HepG2 (cell line): ENCODE measurements around the gene TMEM87B.

ENCODE experiments used
- ADNP ChIP-seq: sonication (generic); formaldehyde crosslinking; IDR thresholded peaks from 2 replicates; pipeline ENCODE4 v1.4.0; 2020; ENCODE audit warnings: missing genetic modification reagents
- CTCF ChIP-seq: sonication (generic); formaldehyde crosslinking; IDR thresholded peaks from 2 replicates; pipeline ENCODE4 v1.5.0; 2020; ENCODE audit warnings: mild to moderate bottlenecking, missing genetic modification reagents, moderate library complexity
- EED ChIP-seq: sonication (generic); formaldehyde crosslinking; IDR thresholded peaks from 2 replicates; pipeline ENCODE4 v1.5.0; 2020; ENCODE audit warnings: mild to moderate bottlenecking, missing genetic modification reagents
- GABPA ChIP-seq, 2 experiments: IDR thresholded peaks; 2 replicates each; pipeline ENCODE4 v1.6.1; 2011 to 2016; ENCODE audit warnings: low read depth in 2 of 2, low read length in 1 of 2, missing biosample characterization in 1 of 2, missing genetic modification characterization in 1 of 2
- GATAD1 ChIP-seq: IDR thresholded peaks from 2 replicates; pipeline ENCODE4 v1.6.1; 2016; ENCODE audit warnings: missing genetic modification reagents, missing compliant biosample characterization
- HOXA7 ChIP-seq: sonication (generic); formaldehyde crosslinking; IDR thresholded peaks from 2 replicates; pipeline ENCODE4 v1.8.1; 2022; ENCODE audit warnings: mild to moderate bottlenecking, missing genetic modification reagents, moderate library complexity
- JUND ChIP-seq: sonication (generic); formaldehyde crosslinking; IDR thresholded peaks from 2 replicates; pipeline ENCODE4 v1.8.0; 2022; ENCODE audit warnings: mild to moderate bottlenecking, missing genetic modification reagents
- NFYB ChIP-seq: sonication (generic); formaldehyde crosslinking; IDR thresholded peaks from 2 replicates; pipeline ENCODE4 v1.4.0; 2020; ENCODE audit warnings: missing genetic modification reagents
- NONO ChIP-seq, 2 experiments: fragments of 450-650 bp in 1 of 2; sonication (generic) in 1 of 2; formaldehyde crosslinking in 1 of 2; IDR thresholded peaks in 1 of 2; conservative IDR thresholded peaks in 1 of 2; 2 replicates each; pipeline versions ENCODE4 v1.6.1 to v1.8.0; 2017 to 2022; ENCODE audit warnings: mild to moderate bottlenecking in 1 of 2, missing genetic modification reagents in 1 of 2, moderate library complexity in 1 of 2
- POLR2A ChIP-seq, 2 experiments: IDR thresholded peaks; 2 replicates each; pipeline ENCODE4 v1.6.1; 2011; ENCODE audit warnings: low read depth in 2 of 2, low read length in 2 of 2, mild to moderate bottlenecking in 1 of 2, moderate library complexity in 1 of 2; ENCODE audit not compliant: insufficient read depth in 1 of 2
- RXRB ChIP-seq: IDR thresholded peaks from 2 replicates; pipeline ENCODE4 v1.6.1; 2016; ENCODE audit warnings: borderline replicate concordance, missing genetic modification reagents, missing compliant biosample characterization
- SATB2 ChIP-seq: sonication (generic); formaldehyde crosslinking; IDR thresholded peaks from 2 replicates; pipeline ENCODE4 v1.5.0; 2020; ENCODE audit warnings: missing genetic modification reagents
- ZNF572 ChIP-seq: sonication (generic); formaldehyde crosslinking; IDR thresholded peaks from 2 replicates; pipeline ENCODE4 v1.5.1; 2020; ENCODE audit warnings: mild to moderate bottlenecking, missing genetic modification reagents
- ZZZ3 ChIP-seq: sonication (generic); formaldehyde crosslinking; IDR thresholded peaks from 2 replicates; pipeline ENCODE4 v1.4.0; 2020; ENCODE audit warnings: missing genetic modification reagents, mild to moderate bottlenecking, borderline replicate concordance

DNA sequence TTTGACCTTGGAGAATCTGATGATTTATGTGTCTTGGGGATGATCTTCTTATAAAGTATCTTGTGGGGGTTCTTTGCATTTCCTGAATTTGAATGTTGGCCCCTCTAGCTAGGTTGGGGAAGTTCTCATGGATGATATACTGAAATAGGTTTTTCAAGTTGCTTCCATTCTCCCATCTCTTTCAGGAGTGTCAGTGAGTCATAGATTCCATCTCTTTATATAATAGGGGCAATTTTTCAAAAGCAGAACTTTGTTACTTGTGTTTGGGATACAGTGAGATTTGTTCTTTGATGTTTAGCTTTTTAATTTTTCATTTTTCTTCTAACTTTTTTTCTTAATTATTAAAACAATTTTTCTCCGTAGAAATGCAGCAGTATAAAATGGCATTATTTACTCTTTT lies 19.4 kb downstream of the TMEM87B start:
- TF ChIP-seq POLR2A (IDR thresholded peaks at IDR 0.05; ENCODE audit: insufficient read depth in 1 of 2, low read depth in 2 of 2, low read length in 2 of 2) = no peak
- no peak for TF ChIP-seq HOXA7 (CRISPR knock-in tag)
- no peak for TF ChIP-seq CTCF (CRISPR knock-in tag)
- TF ChIP-seq ZNF572 (CRISPR knock-in tag) = no peak
- no peak for TF ChIP-seq EED
- TF ChIP-seq NONO (IDR thresholded peaks at IDR 0.05) = no peak
- TF ChIP-seq NONO (CRISPR knock-in tag; conservative IDR thresholded peaks at IDR 0.05) = no peak
- TF ChIP-seq GATAD1 (CRISPR knock-in tag) = no peak
- TF ChIP-seq JUND (CRISPR knock-in tag) = no peak
- no peak for TF ChIP-seq GABPA (IDR thresholded peaks at IDR 0.05; ENCODE audit: low read depth, low read length)
- no peak for TF ChIP-seq GABPA (CRISPR knock-in tag; IDR thresholded peaks at IDR 0.05; ENCODE audit: low read depth)
- TF ChIP-seq ADNP = no peak
- no peak for TF ChIP-seq NFYB (CRISPR knock-in tag)
- no peak for TF ChIP-seq RXRB
- TF ChIP-seq ZZZ3 (CRISPR knock-in tag) = no peak
- no peak for TF ChIP-seq SATB2 (CRISPR knock-in tag)
